SK-MEL-5 (cell line): ENCODE data around the gene HTR3B. TPM values are rescaled to one million over a fixed set of nuclear protein-coding genes. Genes with fewer than 3 reads are reported as not detected.

ENCODE experiments used
- small RNA-seq, 2 experiments: library from RNA; depleted of rRNA; stranded (forward); fragments of <200 nt; gene quantifications; one replicate each; pipeline ENCODE3, GENCODE V24; 2014
- total RNA-seq: library from RNA; depleted of rRNA; stranded (reverse); fragments of >200 nt; shearing (Covaris generic); gene quantifications from 2 replicates; pipeline ENCODE4 v1.2.3, GENCODE V29; 2014; rRNA removed

HTR3B gene
- total RNA-seq, 1 experiment from 2014 or later, result 0.55 TPM

Small RNA genes within 50 kb of the gene (small RNA-seq; reads per million reads assigned to genes)
- 0 reads per million in 2 experiments for gene RNU6-1107P

Other genes with a start within 250 kb of the HTR3B start
- gene TMPRSS5, start 198.5 kb upstream of the HTR3B start, total RNA-seq, result 2.0 and 2.3 TPM in 2 replicates
- gene ZW10, start 131.1 kb upstream of the HTR3B start, total RNA-seq, result 17.3 and 19.8 TPM in 2 replicates
- not detected in 2 replicates for gene CLDN25, start 125.0 kb upstream of the HTR3B start, total RNA-seq
- 26.0 and 34.7 TPM in 2 replicates for gene USP28, start 29.2 kb upstream of the HTR3B start, total RNA-seq
- not detected in 2 replicates for gene HTR3A, start 70.3 kb downstream of the HTR3B start, total RNA-seq
- gene ZBTB16, start 154.9 kb downstream of the HTR3B start, total RNA-seq, result not detected in 2 replicates